Keratinocyte (primary cell): Measurements from ENCODE around the gene IL1RL2. TPM values are rescaled to one million over a fixed set of nuclear protein-coding genes. Genes with fewer than 3 reads are reported as not detected.

ENCODE experiments used
- DNase-seq: peaks from one replicate; pipeline ENCODE4 v3.0.0-alpha.2; 2011; ENCODE audit warnings: low read depth, missing footprints, low spot score
- FAIRE-seq: peaks from 2 replicates; lab custom pipeline; 2011; peaks lifted over from hg19 to GRCh38; lab: Jason Lieb, UNC
- H2AFZ ChIP-seq: 2 replicates; pipeline ENCODE4 v1.6.0; 2012; ENCODE audit warnings: low read length, control low read depth, inconsistent platforms; ENCODE audit not compliant: control insufficient read depth
- H3K27ac ChIP-seq: 2 replicates; pipeline ENCODE4 v1.5.1; 2011; ENCODE audit warnings: low read length; ENCODE audit not compliant: control insufficient read depth, insufficient read depth
- H3K27me3 ChIP-seq: 3 replicates; pipeline ENCODE4 v1.6.0; 2011; ENCODE audit warnings: low read length; ENCODE audit not compliant: control insufficient read depth, insufficient read depth; ENCODE audit errors: extremely low read depth
- H3K36me3 ChIP-seq, 2 experiments: 2 replicates in 1 of 2; 3 replicates in 1 of 2; pipeline ENCODE4 v1.5.1; 2011; ENCODE audit warnings: low read length in 2 of 2, mild to moderate bottlenecking in 1 of 2; ENCODE audit not compliant: control insufficient read depth in 2 of 2, insufficient read depth in 2 of 2; ENCODE audit errors: extremely low read depth in 1 of 2
- H3K4me1 ChIP-seq: 3 replicates; pipeline ENCODE4 v1.5.1; 2011; ENCODE audit warnings: low read length; ENCODE audit not compliant: control insufficient read depth, insufficient read depth; ENCODE audit errors: extremely low read depth
- H3K4me2 ChIP-seq: 3 replicates; pipeline ENCODE4 v1.6.0; 2011; ENCODE audit warnings: low read depth, low read length; ENCODE audit not compliant: control insufficient read depth, insufficient read depth; ENCODE audit errors: extremely low read depth
- H3K4me3 ChIP-seq, 3 experiments: fragments of 200-600 bp in 1 of 3; sonication (generic) in 1 of 3; 2 replicates in 2 of 3; 3 replicates in 1 of 3; pipeline ENCODE4 v1.5.1; 2011 to 2016; ENCODE audit warnings: low read length in 3 of 3, mild to moderate bottlenecking in 3 of 3, control low read depth in 2 of 3, inconsistent platforms in 1 of 3, low read depth in 1 of 3, mixed read lengths in 1 of 3, mixed run types in 1 of 3, moderate library complexity in 1 of 3; ENCODE audit not compliant: control insufficient read depth in 2 of 3, insufficient read depth in 2 of 3; ENCODE audit errors: extremely low read depth in 1 of 3
- H3K79me2 ChIP-seq: 2 replicates; pipeline ENCODE4 v1.6.0; 2012; ENCODE audit warnings: low read length; ENCODE audit not compliant: control insufficient read depth, insufficient read depth
- H3K9ac ChIP-seq: 3 replicates; pipeline ENCODE4 v1.6.0; 2011; ENCODE audit warnings: low read length; ENCODE audit not compliant: control insufficient read depth, insufficient read depth; ENCODE audit errors: extremely low read depth
- H3K9me1 ChIP-seq: 3 replicates; pipeline ENCODE4 v1.6.0; 2011; ENCODE audit warnings: low read length; ENCODE audit not compliant: control insufficient read depth, insufficient read depth; ENCODE audit errors: extremely low read depth
- H3K9me3 ChIP-seq: 2 replicates; pipeline ENCODE4 v1.5.1; 2012; ENCODE audit warnings: low read depth, low read length; ENCODE audit not compliant: control insufficient read depth
- H4K20me1 ChIP-seq: 3 replicates; pipeline ENCODE4 v1.6.0; 2011; ENCODE audit warnings: low read length; ENCODE audit not compliant: control insufficient read depth, insufficient read depth; ENCODE audit errors: extremely low read depth
- CTCF ChIP-seq, 3 experiments: IDR thresholded peaks in 1 of 3; conservative IDR thresholded peaks in 1 of 3; optimal IDR thresholded peaks in 1 of 3; 2 replicates in 2 of 3; 3 replicates in 1 of 3; pipeline versions ENCODE3 to v1.5.1; 2011; ENCODE audit warnings: low read length in 3 of 3, mild to moderate bottlenecking in 3 of 3, moderate library complexity in 2 of 3, control low read depth in 1 of 3, inconsistent platforms in 1 of 3; ENCODE audit not compliant: insufficient read depth in 2 of 3; ENCODE audit errors: extremely low read depth in 1 of 3
- EZH2 ChIP-seq: IDR thresholded peaks from one replicate; pipeline ENCODE4 v1.6.1; 2012; ENCODE audit warnings: inconsistent platforms, mild to moderate bottlenecking, low read length, moderate library complexity
- dilution Hi-C: fragments of 300-500 bp; cut with MboI; formaldehyde crosslinking; loops from one replicate; pipeline ENCODE4 v1.7.0; 2020; ENCODE audit warnings: low sequenced_read_pairs; ENCODE audit not compliant: extremely low pct_ligation_motif_present
- polyA plus RNA-seq, 5 experiments: library from polyadenylated mRNA; depleted of rRNA in 3 of 5; stranded (reverse) in 3 of 5; stranded (forward) in 1 of 5; unstranded in 1 of 5; fragments of >200 nt; gene quantifications; 1 replicate in 1 of 5; 2 replicates in 3 of 5; 3 replicates in 1 of 5; pipeline versions ENCODE4 v1.2.1 to v1.2.3, GENCODE V29; 2011 to 2012; ENCODE audit warnings: missing spikeins in 2 of 5, low read depth in 1 of 5, low replicate concordance in 1 of 5

IL1RL2 gene
- polyA plus RNA-seq, 1 donor (not counting 4 experiments of a cell fraction or from before 2014, with no cell fraction given) = 1.5 TPM

- no peaks in the 10 kb centered on the region for H3K36me3 ChIP-seq
- H3K4me1 ChIP-seq = peaks cover 21% of the 10 kb centered on the region
- H3K79me2 ChIP-seq = no peaks in the 10 kb centered on the region
- H3K9me1 ChIP-seq = no peaks in the 10 kb centered on the region
- no peak overlapping the region for H3K4me3 ChIP-seq
- no peak overlapping the region for H2AFZ ChIP-seq
- peak overlapping the region; percentile 31 for H3K4me2 ChIP-seq
- dilution Hi-C loops = no loop called here
- peak overlapping the region; percentile 86 for H3K27ac ChIP-seq
- H4K20me1 ChIP-seq = no peaks in the 10 kb centered on the region
- FAIRE-seq (no peak), DNase-seq (no peak)
- no peak for TF ChIP-seq CTCF (optimal IDR thresholded peaks at IDR 0.05 in 1 of 3, IDR thresholded peaks at IDR 0.05 in 1 of 3, conservative IDR thresholded peaks at IDR 0.05 in 1 of 3; ENCODE audit: extremely low read depth in 1 of 3, insufficient read depth in 2 of 3, low read length in 3 of 3)
- no peak for TF ChIP-seq EZH2
- H3K9me3 ChIP-seq = no peaks in the 10 kb centered on the region
- peak overlapping the region; percentile 46 for H3K9ac ChIP-seq
- H3K27me3 ChIP-seq = no peaks in the 10 kb centered on the region
Measured at GRCh38 chr2:102258025-102258385, 71.2 kb downstream of the IL1RL2 start.

GRCh38 chr2:102258386-102259074 is 71.7 kb downstream of the IL1RL2 start:
- H3K9ac ChIP-seq = peak overlapping the region; percentile 46

More at GRCh38 chr2:102258386-102259074, 71.7 kb downstream of the IL1RL2 start:
- dilution Hi-C loops = no loop called here
- Histone ChIP-seq H3K27me3 (no peaks in the 10 kb centered on the region), H3K79me2 (no peaks in the 10 kb centered on the region), H3K4me3 (no peak overlapping the region), H3K4me2 (peak overlapping the region; percentile 31), H3K9me1 (no peaks in the 10 kb centered on the region), H3K4me1 (peaks cover 16% of the 10 kb centered on the region), H3K9me3 (no peaks in the 10 kb centered on the region), H2AFZ (no peak overlapping the region), H3K27ac (peak overlapping the region; percentile 86), H3K36me3 (no peaks in the 10 kb centered on the region), H4K20me1 (no peaks in the 10 kb centered on the region)
- TF ChIP-seq CTCF (optimal IDR thresholded peaks at IDR 0.05 in 1 of 3, IDR thresholded peaks at IDR 0.05 in 1 of 3, conservative IDR thresholded peaks at IDR 0.05 in 1 of 3; ENCODE audit: extremely low read depth in 1 of 3, insufficient read depth in 2 of 3, low read length in 3 of 3) (no peak), EZH2 (no peak)
- DNase-seq (peak; percentile 48), FAIRE-seq (peak; percentile 94)
